SU-DHL-6 (cell line): ENCODE results near the gene FRK.

Experiments used
- H2AFZ ChIP-seq: fragments of 200-600 bp; sonication (generic); 2 replicates; pipeline ENCODE4 v1.6.1; 2014; ENCODE audit warnings: low read depth, mild to moderate bottlenecking, moderate library complexity, mixed read lengths, antibody characterized with exemption, low read length; ENCODE audit not compliant: severe bottlenecking
- H3F3A ChIP-seq: fragments of 200-600 bp; shearing (Covaris generic); 2 replicates; pipeline ENCODE4 v1.6.0; 2016; ENCODE audit warnings: antibody characterized with exemption, mild to moderate bottlenecking; ENCODE audit not compliant: insufficient read depth
- H3K27ac ChIP-seq: fragments of 200-600 bp; sonication (generic); 2 replicates; pipeline ENCODE4 v1.5.1; 2016; ENCODE audit warnings: low read depth, mild to moderate bottlenecking, low read length, moderate library complexity, mixed read lengths
- H3K27me3 ChIP-seq: fragments of 200-600 bp; sonication (generic), shearing (Covaris generic); 2 replicates; pipeline ENCODE4 v1.6.0; 2014; ENCODE audit warnings: mild to moderate bottlenecking, low read length
- H3K36me3 ChIP-seq: fragments of 200-600 bp; sonication (generic); 2 replicates; pipeline ENCODE4 v1.6.1; 2014; ENCODE audit warnings: mild to moderate bottlenecking, low read length, mixed read lengths
- H3K4me2 ChIP-seq: fragments of 300-600, 200-600 bp; shearing (Covaris generic), sonication (generic); 2 replicates; pipeline ENCODE4 v1.6.0; 2014; ENCODE audit warnings: low read length, low read depth, mild to moderate bottlenecking; ENCODE audit not compliant: poor library complexity, severe bottlenecking
- H3K4me3 ChIP-seq: fragments of 200-600 bp; sonication (generic); 2 replicates; pipeline ENCODE4 v1.5.1; 2014; ENCODE audit warnings: antibody characterized with exemption, low read length, mild to moderate bottlenecking, mixed read lengths; ENCODE audit not compliant: insufficient read depth, poor library complexity, severe bottlenecking
- H3K79me2 ChIP-seq: fragments of 200-600 bp; sonication (generic); 2 replicates; pipeline ENCODE4 v1.6.1; 2014; ENCODE audit warnings: mild to moderate bottlenecking, low read length, moderate library complexity; ENCODE audit not compliant: insufficient read depth
- H3K9ac ChIP-seq: fragments of 200-600 bp; sonication (generic); 2 replicates; pipeline ENCODE4 v1.7.0; 2014; ENCODE audit warnings: mild to moderate bottlenecking, low read length
- H3K9me2 ChIP-seq: fragments of 200-600 bp; sonication (generic); replicated peaks from 2 replicates; pipeline ENCODE4 v1.6.1; 2014; ENCODE audit warnings: low read length; ENCODE audit not compliant: insufficient read depth
- H3K9me3 ChIP-seq: fragments of 200-600 bp; sonication (generic); 2 replicates; pipeline ENCODE4 v1.6.1; 2014; ENCODE audit warnings: low read length, mixed read lengths; ENCODE audit not compliant: insufficient read depth
- H4K20me1 ChIP-seq: fragments of 200-600 bp; sonication (generic); 2 replicates; pipeline ENCODE4 v1.6.1; 2014; ENCODE audit warnings: low read depth, mild to moderate bottlenecking, antibody characterized with exemption, low read length, moderate library complexity, mixed read lengths
- CTCF ChIP-seq: fragments of 200-600 bp; sonication (generic); IDR thresholded peaks from one replicate; pipeline ENCODE4 v1.5.1; 2017; ENCODE audit warnings: antibody characterized with exemption, mild to moderate bottlenecking, low read length, moderate library complexity; ENCODE audit not compliant: insufficient read depth, poor library complexity, severe bottlenecking
- EZH2phosphoT487 ChIP-seq: fragments of 200-600 bp; sonication (generic), shearing (Covaris generic); conservative IDR thresholded peaks from 2 replicates; pipeline ENCODE4 v1.6.1; 2018; ENCODE audit warnings: mild to moderate bottlenecking, antibody characterized with exemption, low read length, moderate library complexity, mixed read lengths

Gene FRK

GRCh38 chr6:115882174-115882573 is 178.5 kb downstream of the FRK start:
- Histone ChIP-seq H3K79me2 (no peaks in the 10 kb centered on the region), H3K36me3 (no peaks in the 10 kb centered on the region), H3K9me3 (no peaks in the 10 kb centered on the region), H3K27ac (no peak overlapping the region), H3K27me3 (no peaks in the 10 kb centered on the region), H2AFZ (no peak overlapping the region), H4K20me1 (no peaks in the 10 kb centered on the region), H3K4me2 (no peak overlapping the region), H3K9me2 (no peaks in the 10 kb centered on the region), H3F3A (no peaks in the 10 kb centered on the region), H3K4me3 (no peak overlapping the region), H3K9ac (no peak overlapping the region)
- TF ChIP-seq CTCF (no peak), EZH2phosphoT487 (no peak)
